HS-5 (cell line): ENCODE results near the gene XPO6.

ENCODE experiments used
- DNase-seq: peaks from one replicate; pipeline ENCODE4 v3.0.0-alpha.2; 2012; ENCODE audit warnings: low read depth

XPO6 gene

DNA sequence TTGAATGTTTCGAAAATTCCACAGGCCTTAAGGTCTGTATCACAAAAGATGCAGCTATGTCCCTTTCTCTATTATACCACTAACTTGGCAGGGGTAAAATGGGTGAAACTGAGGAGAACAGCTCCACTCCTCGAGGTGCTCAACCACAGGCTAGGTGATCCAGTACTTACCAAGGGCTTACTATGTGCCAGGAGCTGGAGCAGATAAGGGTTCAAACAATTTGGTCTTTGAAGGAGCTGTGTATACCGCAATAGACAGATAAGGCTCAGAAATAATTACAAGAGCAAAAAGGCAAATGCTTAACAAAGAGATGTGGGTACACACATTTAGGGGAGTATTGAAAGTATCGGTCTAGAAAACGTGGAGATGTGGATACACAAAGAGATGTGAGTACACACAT lies 1.5 kb downstream of the XPO6 start:
- no peak for DNase-seq

DNA sequence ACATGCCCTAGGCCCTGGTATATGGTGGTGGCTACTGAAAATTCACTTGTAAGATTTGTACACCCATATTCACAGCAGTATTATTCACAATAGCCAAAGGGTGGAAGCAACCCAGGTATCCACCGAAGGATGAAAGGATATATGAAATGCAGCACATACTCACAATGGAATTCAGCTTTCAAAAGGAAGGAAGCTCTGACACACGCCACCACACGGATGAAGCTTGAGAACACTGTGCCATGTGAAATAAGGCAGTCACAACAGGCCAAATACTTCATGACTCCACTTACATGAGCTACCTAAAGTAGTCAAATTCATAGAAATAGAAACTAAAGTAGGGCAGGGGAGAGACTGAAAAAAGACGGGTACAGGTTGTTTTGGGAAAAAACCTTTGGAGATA lies 2.9 kb downstream of the XPO6 start:
- no peak for DNase-seq

DNA sequence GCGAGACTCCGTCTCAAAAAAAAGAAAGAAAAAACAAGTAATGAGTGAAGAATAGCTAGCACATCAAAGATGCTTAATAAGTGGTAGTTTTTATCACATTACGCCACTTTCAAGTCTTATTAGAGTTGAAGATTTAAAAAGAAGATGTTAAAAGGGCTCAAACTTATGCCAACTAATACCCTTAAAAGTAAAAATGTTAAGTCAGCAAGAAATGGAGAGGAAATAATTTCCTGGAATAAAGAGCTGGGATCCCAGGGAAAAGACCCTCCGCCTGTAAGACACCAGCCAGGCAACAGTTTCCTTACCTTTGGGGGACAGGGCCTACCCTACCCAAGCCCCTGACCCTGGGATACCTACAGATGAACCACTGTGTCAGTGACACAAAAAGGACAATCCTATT lies 3.6 kb downstream of the XPO6 start:
- DNase-seq, result no peak

DNA sequence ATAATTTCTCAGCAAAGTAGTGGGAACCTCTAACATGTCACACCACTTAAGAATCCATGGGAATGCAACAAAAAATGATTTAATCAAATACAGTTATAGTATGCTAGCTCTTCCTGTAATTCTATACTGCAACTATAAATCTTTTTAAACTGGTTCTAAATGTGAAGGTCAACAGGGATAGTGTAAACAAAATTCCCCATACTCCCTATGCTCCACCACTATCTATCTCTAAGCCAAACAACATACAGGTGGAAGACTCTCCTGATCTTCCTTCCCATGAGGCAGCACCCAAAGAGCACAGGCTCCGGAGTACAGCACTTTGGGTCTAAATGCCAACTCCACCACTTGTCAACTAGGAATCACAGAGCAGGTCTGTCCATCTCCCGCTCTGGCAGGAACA lies 4.4 kb downstream of the XPO6 start:
- no peak for DNase-seq

DNA sequence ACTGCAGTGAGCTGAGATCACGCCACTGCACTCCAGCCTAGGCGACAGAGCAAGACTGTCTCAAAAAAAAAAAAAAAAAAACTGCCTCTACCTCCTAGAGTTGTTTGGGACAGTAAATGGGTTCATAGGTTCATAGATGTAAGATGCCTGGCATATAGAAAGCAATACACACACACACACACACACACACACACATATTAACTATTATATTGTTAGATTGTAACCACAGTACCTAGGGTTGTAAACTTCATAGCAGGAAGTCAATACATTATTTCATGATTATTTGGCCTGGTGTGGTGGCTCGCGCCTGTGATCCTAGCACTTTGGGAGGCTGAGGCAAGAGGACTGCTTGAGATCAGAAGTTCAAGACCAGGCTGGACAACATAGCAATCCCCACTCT lies 5.8 kb downstream of the XPO6 start:
- no peak for DNase-seq

DNA sequence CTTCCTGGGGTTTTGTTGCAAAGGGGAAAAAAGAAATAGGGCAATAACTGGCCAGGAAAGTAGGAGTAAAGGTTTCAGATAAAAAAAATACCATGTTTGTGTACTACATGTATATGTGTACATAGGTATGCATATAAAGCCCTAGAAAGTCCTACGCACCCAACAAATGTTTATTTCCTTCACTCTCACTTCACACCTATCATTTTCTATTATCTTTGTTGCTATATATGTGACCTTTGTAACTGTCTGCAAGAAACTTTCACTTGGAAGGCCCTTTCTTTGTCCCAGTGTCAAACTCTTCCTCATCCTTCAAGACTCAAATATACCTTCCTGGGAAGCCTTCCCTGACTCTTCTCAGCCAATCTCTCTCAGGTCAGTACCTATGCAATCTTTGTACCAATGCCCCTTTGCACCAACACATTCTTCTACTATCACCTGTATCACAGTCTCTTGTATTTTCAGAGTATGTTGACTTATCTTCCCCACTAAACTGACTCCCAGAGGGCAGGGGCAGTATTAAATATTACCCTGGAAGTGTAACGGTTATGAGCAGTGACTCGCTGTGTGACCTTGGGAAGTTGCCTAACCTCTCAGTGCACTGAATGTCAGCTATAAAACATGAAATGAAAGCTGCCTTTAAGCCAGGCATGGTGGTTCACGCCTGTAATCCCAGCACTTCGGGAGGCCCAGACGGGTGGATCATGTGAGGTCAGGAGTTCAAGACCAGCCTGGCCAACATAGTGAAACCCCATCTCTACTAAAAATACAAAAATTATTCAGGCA lies 6.5 kb downstream of the XPO6 start:
- no peak for DNase-seq

DNA sequence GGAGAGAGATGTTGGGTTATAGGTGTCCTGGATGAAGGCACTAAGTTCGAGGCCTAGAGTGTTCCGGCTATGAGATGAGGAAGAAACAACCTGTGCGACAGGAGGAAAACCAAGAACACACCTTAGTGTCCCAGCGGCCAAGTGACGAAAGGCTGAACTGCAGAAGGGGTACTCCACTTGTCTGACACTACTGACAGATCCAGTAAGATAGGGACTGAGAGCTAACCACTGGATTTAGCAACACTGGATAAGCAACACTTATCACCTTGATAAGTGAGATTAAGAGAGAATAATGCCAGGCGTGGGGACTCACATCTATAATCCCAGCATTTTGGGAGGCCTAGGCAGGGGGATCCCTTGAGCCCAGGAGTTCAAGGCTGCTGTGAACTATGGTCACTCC lies 7.1 kb downstream of the XPO6 start:
- no peak for DNase-seq

DNA sequence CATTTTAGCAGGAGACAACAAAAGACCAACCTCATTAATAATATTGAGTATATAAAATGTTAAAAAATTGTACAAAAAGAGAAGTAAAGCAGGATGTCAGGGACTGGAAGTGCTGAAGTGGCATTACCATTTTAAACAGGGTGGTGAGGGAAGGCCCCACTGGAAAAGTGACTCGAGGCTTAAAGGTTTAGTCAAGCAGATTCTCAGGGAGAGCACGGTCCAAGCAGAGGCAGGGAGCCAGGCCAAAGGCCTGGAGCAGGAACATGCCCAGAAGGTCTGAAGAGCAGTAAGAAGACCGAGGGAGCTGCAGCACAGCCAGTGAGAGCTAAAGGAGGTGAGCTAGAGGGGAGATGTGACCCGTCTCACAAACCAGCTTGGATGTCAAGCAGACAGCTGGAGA lies 7.6 kb downstream of the XPO6 start:
- DNase-seq, result no peak

DNA sequence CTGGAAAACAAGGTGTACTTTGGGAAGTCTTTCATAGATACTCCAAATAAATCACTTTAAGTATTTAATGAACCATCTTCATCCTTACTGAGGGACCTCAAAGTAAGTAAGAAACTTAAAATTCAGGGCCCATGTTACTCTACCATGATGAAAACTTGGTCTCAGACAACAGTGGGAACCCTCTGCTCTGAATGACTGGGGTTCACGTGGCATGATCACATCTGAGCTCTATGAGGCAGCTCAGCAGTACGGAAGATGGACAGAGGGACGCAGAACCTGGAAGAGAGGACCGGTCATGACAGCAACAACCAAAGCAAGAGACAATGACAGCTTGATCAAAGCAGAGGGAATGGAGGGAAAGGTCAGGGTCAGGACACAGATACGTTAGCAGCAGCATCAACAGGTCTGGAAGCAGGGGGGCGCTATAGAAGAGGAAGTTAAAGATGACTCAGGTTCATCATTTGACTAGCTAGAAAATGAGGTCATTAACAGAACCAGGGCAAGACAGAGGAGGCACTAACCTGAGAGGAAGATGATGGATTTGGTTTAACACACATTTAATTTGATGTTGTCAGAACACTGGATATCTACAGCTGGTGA lies 9.5 kb downstream of the XPO6 start:
- no peak for DNase-seq

DNA sequence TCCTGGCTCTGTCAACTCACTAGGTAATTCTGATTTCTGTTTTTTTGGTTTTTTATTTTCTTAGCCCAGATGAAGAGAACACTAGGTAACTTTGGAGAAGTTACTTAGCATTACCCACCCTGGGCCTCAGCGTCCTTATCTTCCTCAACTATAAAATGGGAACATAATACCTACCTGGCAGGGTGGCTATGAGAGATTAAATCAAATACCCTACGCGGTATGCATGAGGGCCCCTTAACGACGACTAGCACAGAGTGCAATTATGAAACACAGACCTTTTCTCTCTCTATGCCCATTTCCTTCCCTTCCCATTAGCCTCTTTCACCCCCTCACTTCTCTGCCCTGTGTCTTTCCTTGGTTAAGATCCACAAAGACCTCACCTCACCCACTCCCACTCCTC lies 11.1 kb downstream of the XPO6 start:
- no peak for DNase-seq

DNA sequence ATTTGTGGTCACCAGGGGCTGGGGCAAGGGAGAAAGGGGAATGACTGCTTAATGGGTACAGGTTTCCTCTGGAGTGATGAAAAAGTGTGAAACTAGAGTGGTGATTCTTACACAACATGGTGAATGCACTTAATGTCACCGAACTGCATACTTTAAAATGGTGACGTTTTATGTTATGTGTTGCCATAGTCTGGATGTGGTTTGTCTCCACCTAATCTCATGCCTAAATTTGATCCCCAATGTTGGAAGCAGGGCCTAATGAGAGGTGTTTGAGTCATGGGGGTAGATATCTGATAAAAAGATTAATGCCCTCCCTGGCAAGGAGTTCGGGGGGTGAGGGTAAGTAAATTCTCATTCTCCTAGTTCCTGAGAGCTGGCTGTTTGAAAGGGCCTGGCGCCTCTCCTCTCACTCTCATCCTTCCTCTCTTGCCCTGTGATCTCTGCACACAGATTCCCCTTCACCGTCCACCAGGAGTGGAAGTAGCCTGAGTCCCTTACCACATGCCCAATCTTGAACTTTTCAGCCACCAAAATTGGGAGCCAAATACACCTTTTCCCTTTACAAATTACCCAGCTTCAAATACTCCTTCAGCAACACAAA lies 15.3 kb downstream of the XPO6 start:
- no peak for DNase-seq

DNA sequence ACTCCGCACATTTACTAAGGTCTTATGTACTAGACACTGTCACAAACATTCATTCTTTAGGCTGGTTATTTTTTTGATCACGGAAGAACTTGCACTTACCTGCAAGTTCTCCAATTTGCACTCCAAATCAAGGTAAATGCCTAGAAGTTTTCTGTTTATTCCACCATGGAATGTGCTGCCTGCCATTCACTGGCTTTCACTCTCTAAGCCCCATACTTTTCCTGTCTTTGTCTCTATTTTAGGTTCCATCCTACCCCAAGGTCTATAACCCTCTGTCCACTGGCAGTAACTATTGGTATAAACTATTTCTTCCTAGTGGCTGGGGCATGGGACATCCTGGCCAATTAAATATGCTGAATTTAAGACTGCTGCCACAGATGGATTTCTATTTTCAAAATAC lies 15.9 kb downstream of the XPO6 start:
- DNase-seq, result no peak

DNA sequence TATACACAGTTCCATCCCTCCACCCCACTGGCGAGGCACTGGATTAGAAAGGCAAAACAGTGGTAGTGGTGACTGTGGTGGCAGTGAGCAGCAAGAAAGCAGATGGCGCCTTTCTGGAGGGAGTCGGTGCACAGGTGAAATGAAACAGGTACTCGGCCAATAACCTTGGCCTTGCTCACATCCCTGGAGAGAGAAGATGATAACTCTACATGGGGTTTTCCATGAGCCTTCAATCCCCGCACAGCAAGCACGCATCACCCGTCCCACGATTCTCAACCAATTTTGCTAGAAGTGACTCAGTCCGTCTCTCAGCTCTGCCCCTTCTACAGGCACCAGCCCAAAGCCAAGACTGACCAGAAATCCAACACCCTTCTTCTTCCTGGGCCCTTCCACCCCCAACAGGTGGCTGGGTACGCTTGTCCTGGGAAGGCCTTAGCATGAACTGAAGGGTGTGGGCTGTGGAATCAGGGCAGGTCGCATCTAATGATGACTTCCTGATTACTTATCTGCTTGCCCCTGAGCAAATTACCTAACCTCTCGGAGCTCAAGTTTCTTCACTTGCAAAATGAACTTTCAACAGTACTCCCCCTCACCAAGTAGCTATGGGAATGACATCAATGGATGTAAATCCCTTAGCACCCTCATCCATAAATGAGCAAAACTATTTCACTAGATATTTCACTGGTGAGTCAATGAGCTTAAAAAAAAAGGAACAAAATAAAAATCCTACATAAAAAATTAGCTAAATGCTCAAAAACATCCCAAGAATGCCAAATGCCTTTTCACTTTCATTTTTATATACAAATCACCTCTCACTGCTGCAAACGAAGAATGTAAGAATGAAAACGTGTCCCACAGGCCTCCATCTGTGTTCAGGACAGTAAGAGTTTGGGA lies 18.0 kb downstream of the XPO6 start:
- DNase-seq, result peak; percentile 95

DNA sequence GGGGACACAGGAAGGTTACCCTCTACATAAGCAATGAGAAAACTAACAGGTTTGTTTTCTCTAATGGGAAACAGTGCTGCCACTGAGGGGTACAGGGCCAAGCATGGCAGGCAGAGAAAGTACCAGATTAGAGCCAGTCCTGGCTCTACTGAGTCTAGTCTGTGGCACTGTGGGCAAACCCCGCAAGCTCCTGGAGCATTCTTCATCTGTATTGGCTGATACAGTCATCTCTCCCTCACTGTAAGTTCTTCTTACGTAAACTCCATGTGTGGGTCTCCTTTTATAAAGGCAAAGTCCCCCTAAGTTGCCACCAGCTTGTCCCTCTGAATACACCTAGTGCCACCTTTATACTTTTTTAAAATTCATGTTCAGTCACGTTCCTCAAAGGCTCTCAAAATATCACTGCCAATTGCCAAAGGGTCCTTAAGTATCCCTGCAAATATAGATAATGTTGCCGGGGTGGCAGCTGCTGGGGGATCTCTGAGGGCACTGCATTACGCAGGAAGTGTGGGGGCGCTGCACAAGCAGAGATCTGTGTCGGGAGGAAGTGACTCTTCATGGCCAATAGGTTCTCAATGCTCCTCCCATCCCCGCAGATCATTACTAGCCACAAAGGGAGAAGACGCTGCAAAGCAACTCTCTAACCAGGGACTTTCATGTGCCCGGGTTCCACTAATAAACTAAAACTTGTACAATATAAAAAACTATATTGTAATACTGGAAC lies 18.8 kb downstream of the XPO6 start:
- DNase-seq, result no peak

DNA sequence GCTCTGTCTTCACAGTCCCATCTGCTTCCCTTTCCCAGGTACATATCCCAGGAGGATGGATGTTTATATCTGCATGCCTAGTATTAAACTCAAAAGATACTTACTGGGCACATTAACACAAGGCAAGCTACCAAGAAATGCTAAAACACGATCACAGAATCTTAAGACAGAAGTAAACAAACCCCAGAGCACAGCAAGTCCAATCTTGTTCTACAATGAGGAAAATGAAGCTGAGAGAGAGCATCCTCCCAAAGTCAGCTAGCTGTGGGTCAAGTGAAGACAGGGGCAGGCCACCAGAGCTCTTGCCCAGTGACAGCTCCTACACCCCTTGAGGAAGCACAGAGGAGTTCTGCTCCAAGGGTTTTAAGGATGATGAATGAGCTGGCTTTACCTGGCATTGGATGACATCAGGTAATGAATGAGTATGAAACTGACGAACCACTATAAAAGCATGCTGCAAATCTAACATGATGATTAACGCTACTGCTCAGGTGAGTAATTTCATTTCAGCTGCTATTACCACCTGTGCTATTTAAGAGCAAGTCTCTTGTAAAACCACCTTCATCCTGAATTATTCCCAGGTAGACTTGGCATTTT lies 20.3 kb downstream of the XPO6 start:
- DNase-seq, result no peak

DNA sequence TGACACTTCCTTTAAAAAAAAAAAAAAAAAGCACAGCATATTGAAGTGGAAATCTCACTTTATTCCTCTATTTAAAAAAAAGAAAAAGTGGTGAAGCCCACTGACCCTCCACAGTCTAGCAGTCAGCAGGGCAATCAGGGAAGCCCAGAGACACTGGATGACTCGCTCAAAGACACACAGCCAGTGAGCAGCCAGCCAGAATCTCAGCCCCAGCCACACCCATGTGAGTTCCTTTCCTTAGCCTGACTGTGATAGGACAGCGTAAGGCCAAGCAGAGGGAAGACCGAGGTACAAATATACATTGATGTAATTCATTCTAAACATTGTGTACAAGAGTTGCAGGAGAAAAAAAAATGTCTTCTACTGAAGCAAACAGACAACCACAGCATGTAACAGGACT lies 22.5 kb downstream of the XPO6 start:
- DNase-seq, result no peak

DNA sequence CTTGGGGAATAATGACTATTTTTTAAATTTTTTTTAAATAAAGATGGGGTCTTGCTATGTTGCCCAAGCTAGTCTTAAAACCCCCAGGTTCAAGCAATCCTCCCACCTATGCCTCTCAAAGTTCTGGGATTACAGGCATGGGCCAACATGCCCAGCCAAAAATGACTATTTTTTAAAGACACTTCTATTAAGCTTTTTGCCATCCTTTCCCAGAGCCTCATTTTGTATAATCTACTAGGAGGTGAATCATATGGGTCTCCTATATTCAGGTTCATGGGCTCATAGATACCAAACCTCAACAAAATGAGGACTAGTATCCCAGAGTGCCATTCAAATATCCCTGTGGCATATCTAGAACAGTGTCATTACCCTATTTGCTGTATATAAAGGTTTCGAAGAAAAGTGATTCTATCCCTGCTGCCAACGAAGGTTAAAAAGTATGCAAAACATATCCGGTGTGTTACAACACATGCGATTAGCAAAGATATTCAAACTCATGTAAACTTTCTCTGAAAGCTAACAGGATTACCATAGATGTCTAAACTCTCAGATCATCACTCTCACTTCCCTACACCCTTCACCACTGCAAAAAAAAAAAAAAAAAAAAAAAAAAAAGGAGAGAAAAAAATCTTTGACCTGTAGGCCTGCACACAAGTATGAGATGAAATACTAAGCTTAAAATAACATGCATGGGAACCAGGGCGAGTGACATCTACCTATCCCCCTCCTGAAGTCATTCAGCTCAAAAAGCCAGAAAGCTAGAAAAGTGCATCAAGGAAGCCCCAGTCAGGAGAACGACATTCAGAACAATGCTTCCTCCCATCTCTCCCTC lies 23.5 kb downstream of the XPO6 start:
- DNase-seq, result no peak

DNA sequence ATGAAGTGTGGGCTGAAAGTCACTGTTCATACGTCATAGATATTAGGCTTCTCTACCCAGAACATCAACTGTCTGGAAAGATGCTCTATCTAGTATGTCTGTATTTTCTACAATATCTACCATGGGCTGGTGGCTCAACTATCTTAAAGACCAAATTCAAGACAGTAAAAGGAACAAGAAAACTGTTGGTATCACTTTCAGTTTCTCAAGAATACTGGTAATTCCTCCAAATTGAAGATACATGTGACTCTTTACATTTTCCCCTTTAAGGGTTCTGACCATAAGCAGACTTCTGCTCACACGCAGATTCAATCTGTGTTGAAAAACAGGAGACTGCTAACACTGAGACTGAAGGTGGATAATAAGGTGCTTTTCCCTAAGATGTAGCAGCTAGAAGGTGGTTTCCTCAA lies 24.2 kb downstream of the XPO6 start:
- no peak for DNase-seq

DNA sequence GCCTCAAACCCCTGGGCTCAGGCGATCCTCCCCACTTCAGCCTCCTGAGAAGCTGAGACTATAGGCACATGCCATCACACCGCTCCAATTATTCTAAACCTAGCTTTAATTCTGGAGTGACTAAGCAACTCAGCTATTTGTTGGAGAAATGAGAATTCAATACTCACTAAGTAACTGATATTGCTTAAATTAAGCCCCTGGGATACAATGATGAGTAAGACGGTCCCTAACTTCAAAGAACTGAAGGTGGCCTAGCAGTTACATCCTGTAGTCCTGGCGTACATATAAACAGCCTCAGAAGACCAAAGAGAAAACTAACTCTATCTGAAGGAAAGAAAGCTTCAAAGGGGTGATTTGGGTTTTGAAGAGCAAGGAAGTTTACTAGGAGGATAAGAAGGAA lies 25.0 kb downstream of the XPO6 start:
- DNase-seq, result peak; percentile 61

DNA sequence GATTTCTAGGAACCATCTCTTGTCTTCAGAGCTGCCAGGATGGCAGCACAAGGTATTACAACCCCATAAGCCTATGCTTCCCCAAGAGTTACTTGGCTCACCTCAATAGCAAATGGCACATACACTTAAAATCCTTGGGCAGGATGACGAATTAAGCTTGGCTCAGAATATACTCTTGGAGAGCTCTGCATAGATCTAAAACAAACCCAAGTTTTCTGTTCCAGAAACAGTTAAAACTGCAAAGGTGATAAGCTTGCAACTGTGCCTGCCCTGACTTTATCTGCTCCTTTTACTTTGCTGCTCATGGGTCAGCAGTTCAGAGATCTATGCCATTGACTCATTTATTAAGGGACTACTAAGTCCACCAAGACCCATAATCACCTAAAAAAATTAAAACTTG lies 26.1 kb downstream of the XPO6 start:
- no peak for DNase-seq

DNA sequence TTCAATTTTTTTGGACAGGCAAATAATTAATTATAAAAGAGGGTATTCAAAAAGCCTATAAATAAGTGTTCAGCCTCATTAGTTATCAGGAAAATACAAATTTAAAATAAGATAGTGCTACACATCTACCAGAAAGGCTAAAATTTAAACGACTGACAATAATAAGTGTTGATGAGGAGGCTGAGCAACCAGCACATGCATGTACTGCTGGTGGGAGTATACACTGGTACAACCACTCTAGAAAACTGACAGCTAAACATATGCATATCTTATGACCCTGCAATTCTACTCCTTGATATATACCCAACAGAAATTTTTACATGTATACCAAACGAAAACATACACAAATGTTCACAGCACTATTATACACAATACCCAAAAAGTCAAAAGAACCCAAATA lies 27.1 kb downstream of the XPO6 start:
- no peak for DNase-seq
